T-helper 2 cell treated with Interferon-gamma antibody and Interleukin-4, amounts not matched to agents 5 μg/mL and 100 μg/mL, for 36 hours (primary cell): ENCODE data around the gene LLCFC1.

Experiments
- DNase-seq: peaks from one replicate; pipeline ENCODE4 v3.0.0; 2021; ENCODE audit warnings: low spot score
- H3K27ac Mint-ChIP-seq: one replicate; pipeline ENCODE4 v1.8.0; 2021; ENCODE audit warnings: mild to moderate bottlenecking, mixed read lengths
- H3K27me3 Mint-ChIP-seq: one replicate; pipeline ENCODE4 v1.8.0; 2021; ENCODE audit warnings: low read depth, mixed read lengths
- H3K36me3 Mint-ChIP-seq: one replicate; pipeline ENCODE4 v1.8.0; 2021; ENCODE audit warnings: low read depth, mixed read lengths
- H3K4me1 Mint-ChIP-seq: one replicate; pipeline ENCODE4 v1.8.0; 2021; ENCODE audit warnings: low read depth, mixed read lengths
- H3K4me3 Mint-ChIP-seq: one replicate; pipeline ENCODE4 v1.8.0; 2022; ENCODE audit warnings: mild to moderate bottlenecking, moderate library complexity, mixed read lengths
- H3K9me3 Mint-ChIP-seq: one replicate; pipeline ENCODE4 v1.8.0; 2021; ENCODE audit warnings: mixed read lengths

The LLCFC1 gene

DNA sequence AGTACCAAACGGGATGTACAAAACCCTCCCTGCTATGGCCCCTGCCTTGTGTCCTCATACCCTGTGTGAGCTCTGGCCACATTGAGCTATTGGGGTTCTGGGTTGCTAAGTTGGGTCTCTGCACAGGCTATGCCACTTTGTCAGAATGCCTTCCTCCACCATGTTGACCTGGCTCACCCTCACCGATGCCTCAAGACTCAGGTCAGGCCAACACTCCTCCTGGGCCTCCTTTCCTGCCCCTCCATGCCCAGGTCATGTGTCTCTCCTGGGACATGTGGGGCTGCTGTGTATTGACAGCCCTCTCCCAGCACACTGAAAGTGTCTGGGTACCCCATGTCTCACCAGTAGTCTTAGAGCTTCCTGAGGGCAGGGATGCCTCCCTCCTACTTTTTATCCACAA is 20.4 kb upstream of the LLCFC1 start:
- Mint-ChIP-seq H3K36me3 (no peaks in the 10 kb centered on the region), H3K4me3 (no peak overlapping the region), H3K9me3 (no peaks in the 10 kb centered on the region), H3K27me3 (peaks cover 14% of the 10 kb centered on the region), H3K27ac (no peak overlapping the region), H3K4me1 (no peaks in the 10 kb centered on the region)
- DNase-seq, result no peak

DNA sequence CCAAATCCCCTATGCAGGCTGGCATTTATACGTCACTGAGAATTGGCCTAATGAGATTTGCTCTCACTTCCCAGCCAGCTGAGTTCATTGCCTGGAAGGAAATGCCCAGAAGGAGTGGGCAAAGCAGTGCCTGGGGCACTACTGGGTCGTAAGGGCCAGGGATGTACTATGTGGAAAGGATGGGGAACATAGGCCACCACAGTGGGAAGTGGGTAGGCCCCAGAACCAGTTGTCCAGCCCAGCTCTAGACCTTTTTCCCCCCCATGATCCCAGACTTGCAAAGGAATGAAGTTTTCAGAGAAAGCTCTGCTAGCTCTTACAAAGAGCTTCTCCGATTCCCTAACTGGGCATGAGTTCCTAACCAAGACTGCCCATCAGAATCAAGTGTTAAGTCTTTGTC is 19.6 kb upstream of the LLCFC1 start:
- no peaks in the 10 kb centered on the region for H3K9me3 Mint-ChIP-seq
- no peaks in the 10 kb centered on the region for H3K4me1 Mint-ChIP-seq
- no peaks in the 10 kb centered on the region for H3K36me3 Mint-ChIP-seq
- H3K27me3 Mint-ChIP-seq, result peaks cover 14% of the 10 kb centered on the region
- no peak overlapping the region for H3K4me3 Mint-ChIP-seq
- H3K27ac Mint-ChIP-seq, result no peak overlapping the region
- DNase-seq, result no peak

DNA sequence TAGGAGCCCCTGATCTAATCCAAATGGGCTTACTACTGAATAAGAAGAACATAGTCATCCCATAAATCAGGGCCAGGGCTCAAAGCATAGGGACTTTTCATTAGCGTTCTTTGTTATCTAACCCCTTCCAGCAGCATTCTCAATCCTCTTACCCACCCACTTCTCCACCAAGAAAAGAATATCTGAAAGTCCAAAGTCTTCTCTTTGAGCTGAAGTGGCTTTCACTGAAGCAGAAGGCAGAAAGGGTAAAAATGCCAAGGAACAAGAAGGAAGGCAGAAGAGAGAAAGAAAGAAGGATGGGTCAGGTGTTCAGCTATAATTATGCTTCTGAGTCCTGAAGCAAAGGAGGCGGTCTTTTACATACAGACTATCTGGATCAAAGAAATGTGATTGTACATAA is 15.9 kb upstream of the LLCFC1 start:
- Mint-ChIP-seq H3K27ac (no peak overlapping the region), H3K36me3 (no peaks in the 10 kb centered on the region), H3K4me3 (no peak overlapping the region), H3K27me3 (peaks cover 13% of the 10 kb centered on the region), H3K4me1 (no peaks in the 10 kb centered on the region), H3K9me3 (no peaks in the 10 kb centered on the region)
- DNase-seq, result no peak

DNA sequence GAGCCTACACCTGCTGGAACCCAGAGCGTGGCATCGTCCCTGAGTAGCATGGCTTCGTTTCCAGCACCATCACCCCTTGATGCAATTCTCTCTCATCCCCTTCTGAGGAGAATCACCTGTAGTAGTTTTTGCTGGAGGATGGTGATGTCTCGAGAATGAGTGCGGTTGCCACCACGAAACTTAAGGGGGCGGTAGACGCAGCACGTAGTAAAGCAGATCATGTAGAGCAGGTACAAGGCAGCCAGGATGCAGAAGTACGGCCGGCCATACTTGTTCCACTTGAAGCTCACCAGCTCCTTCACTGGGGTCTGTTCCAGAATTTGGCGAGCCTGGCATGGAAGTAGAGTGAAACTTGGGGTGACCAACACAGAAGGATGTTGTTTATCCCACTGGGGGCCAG is 13.9 kb upstream of the LLCFC1 start:
- peaks cover 8% of the 10 kb centered on the region for H3K27me3 Mint-ChIP-seq
- no peak for DNase-seq
- no peaks in the 10 kb centered on the region for H3K4me1 Mint-ChIP-seq
- H3K4me3 Mint-ChIP-seq, result no peak overlapping the region
- no peak overlapping the region for H3K27ac Mint-ChIP-seq
- H3K9me3 Mint-ChIP-seq, result no peaks in the 10 kb centered on the region
- no peaks in the 10 kb centered on the region for H3K36me3 Mint-ChIP-seq

DNA sequence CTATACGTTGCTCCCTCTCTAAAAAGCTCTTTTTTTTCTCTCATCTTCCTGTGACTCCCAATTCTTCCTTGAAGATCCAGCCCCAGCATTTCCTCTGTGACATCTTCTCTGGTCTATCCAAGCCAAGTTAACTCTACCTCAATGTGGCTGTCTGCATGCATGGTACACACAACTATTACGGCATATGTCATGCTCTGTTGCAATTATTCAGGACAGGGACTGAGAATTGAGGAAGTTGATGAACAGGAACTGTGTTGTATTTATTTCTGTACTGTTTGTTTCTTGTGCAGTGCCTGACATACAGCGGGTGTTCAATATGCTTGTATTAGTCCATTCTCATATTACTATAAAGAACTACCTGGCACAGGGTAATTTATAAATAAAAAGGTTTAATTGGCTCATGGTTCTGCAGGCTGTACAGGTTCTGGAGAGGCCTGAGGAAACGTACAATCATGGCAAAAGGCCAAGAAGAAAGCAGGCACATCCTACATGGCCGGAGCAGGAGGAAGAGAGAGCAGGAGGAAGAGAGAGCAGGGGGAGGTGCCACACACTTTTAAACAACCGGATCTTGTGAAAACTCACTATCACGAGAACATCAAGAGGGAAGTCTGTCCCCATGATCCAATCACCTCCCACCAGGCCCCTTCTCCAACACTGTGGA is 12.1 kb upstream of the LLCFC1 start:
- H3K9me3 Mint-ChIP-seq, result no peaks in the 10 kb centered on the region
- H3K36me3 Mint-ChIP-seq, result no peaks in the 10 kb centered on the region
- H3K4me3 Mint-ChIP-seq, result no peak overlapping the region
- H3K27me3 Mint-ChIP-seq, result peaks cover 8% of the 10 kb centered on the region
- no peak for DNase-seq
- no peak overlapping the region for H3K27ac Mint-ChIP-seq
- no peaks in the 10 kb centered on the region for H3K4me1 Mint-ChIP-seq

DNA sequence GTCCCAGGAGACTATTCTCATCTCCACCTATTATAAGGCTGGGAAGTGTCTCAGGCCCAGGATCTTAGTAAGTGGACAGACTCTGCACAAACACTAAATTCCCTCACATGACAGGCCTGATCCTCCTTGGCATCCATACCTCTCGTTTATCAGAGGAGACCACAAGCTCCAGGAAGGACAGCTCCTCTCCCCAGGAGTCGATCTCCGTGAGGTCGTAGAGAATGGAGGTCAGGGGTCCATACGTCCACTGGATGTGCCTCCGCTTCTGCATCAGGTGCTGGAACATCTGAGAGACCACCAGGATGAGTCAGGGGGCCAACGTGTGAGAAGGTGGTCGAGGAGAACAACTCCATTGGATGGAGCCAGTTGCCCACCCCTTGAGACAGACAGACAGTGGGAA is 11.3 kb upstream of the LLCFC1 start:
- Mint-ChIP-seq H3K9me3 (no peaks in the 10 kb centered on the region), H3K4me1 (no peaks in the 10 kb centered on the region), H3K4me3 (no peak overlapping the region), H3K27me3 (peaks cover 8% of the 10 kb centered on the region), H3K36me3 (no peaks in the 10 kb centered on the region), H3K27ac (no peak overlapping the region)
- DNase-seq, result no peak

DNA sequence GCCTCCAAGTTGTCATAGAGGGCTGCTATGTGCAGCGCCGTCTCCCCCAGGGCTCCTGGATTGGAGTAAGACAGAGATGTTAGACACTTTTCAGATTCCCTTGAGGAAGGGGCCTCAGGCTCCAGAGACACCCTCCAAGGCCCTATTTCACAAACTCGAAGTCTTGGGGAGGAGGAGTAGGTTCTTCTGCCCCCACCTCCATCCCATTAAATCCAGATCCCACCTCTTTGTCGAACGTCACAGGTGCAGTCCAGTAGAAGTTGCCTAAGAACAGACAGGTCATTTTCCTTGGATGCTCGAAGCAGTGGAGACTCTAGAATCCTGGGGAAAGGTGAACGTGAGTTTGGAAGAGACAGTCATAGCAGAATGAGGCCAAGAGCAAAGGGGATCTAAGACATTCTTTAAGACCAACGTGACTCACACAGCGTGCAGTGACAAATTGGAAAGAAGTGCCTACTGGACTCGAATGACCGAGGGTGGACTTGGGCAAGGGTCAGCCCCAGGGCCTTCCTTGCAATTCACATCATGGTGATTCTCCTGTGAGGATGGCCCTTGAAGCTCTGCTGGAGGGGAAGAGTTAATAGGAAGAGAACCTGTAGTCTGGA is 9.1 kb upstream of the LLCFC1 start:
- H3K4me3 Mint-ChIP-seq, result no peak overlapping the region
- no peaks in the 10 kb centered on the region for H3K9me3 Mint-ChIP-seq
- DNase-seq, result no peak
- peaks cover 3% of the 10 kb centered on the region for H3K27me3 Mint-ChIP-seq
- H3K27ac Mint-ChIP-seq, result no peak overlapping the region
- H3K4me1 Mint-ChIP-seq, result no peaks in the 10 kb centered on the region
- H3K36me3 Mint-ChIP-seq, result no peaks in the 10 kb centered on the region

GRCh38 chr7:142932386-142933091 is 6.7 kb upstream of the LLCFC1 start:
- Mint-ChIP-seq H3K4me1 (no peaks in the 10 kb centered on the region), H3K9me3 (no peaks in the 10 kb centered on the region), H3K36me3 (no peaks in the 10 kb centered on the region), H3K27ac (no peak overlapping the region), H3K27me3 (no peaks in the 10 kb centered on the region), H3K4me3 (no peak overlapping the region)
- DNase-seq, result no peak

DNA sequence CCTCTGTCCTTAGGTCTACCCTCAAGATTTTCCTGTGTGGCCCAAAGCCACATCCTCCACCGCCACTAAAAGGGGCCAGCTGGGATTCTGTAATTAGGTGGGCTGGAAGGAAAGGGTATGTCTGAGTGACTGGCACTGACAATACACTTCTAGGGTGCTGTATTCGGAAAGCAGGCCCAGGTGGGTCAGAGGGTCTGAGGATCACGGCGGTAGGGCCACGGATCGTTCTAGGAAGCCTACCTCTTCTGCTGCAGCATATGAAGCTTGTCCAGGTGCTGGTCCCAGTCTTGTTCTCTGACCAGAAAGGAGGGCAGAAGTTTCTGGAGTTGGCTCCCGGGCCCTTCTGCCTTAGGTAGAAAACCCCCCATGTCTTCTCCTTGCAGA is 6.2 kb upstream of the LLCFC1 start:
- Mint-ChIP-seq H3K27me3 (no peaks in the 10 kb centered on the region), H3K4me3 (no peak overlapping the region), H3K4me1 (no peaks in the 10 kb centered on the region), H3K36me3 (no peaks in the 10 kb centered on the region), H3K9me3 (no peaks in the 10 kb centered on the region), H3K27ac (no peak overlapping the region)
- no peak for DNase-seq

DNA sequence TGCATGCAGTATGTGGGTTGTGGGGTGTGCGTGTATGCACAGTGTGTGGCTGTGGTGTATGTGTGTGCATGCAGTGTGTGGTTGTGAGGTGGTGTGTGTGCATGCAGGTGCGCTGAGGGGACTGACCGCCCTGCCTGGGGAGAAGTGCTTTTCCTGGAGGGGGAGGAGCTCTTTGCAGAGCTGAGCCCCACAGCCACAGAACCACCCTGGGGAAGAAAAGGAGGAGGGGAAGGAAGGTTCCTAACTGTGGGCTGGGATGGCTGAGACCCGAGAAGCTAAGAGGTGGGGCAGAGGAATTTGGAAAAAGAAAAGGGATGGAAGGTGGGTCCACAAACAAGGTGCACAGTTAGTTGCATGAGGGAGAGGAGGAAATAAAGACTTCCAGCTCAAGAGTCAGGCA is 5.7 kb upstream of the LLCFC1 start, which contains the start of gene TRPV5:
TRPV5 (minus strand) TSS at position 123 of the 400 bp plus-strand sequence. CDS start 287 bp downstream, outside the sequence.
- Mint-ChIP-seq H3K27me3 (no peaks in the 10 kb centered on the region), H3K9me3 (no peaks in the 10 kb centered on the region), H3K27ac (no peak within 1 kb of the TSS), H3K4me3 (no peak within 1 kb of the TSS), H3K4me1 (no peaks in the 10 kb centered on the region), H3K36me3 (no peaks in the 10 kb centered on the region)
- DNase-seq, result no peak

GRCh38 chr7:142934056-142934455 is 5.2 kb upstream of the LLCFC1 start:
- no peaks in the 10 kb centered on the region for H3K27me3 Mint-ChIP-seq
- no peaks in the 10 kb centered on the region for H3K4me1 Mint-ChIP-seq
- H3K4me3 Mint-ChIP-seq, result no peak overlapping the region

DNA sequence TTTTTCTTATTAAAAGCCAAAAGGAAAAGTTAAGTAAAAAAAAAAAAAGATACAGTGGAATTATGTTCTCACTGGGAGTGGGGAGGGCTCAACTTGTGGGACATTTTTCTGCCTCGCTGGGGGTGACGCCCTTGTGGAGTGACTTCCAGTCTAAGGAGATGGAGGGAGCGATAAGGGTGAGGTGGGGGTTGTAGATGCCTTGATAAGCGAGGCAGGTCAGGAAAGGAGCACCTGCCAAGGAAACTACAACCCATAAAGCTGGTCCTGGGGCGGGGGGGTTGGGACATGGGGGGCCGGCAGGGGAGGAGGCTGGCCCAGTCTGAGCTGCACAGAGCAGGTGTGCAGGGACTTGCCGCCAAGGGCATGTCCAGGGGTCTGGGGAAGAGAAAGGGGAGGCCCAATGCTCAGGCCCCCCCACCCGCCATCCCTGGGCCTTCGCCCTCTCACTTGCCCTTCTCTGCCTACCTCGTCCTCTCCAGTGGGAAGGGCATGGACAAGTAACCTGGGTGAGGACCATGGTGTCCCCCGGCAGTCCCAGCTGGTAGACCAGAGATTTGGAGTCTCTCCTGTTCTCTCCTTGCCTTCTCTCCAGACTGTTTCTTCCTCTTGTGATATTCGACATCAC is 3.2 kb upstream of the LLCFC1 start:
- no peaks in the 10 kb centered on the region for H3K9me3 Mint-ChIP-seq
- H3K27ac Mint-ChIP-seq, result no peak overlapping the region
- H3K4me3 Mint-ChIP-seq, result no peak overlapping the region
- DNase-seq, result no peak
- H3K36me3 Mint-ChIP-seq, result no peaks in the 10 kb centered on the region
- no peaks in the 10 kb centered on the region for H3K4me1 Mint-ChIP-seq
- H3K27me3 Mint-ChIP-seq, result no peaks in the 10 kb centered on the region

More at GRCh38 chr7:142934056-142934455, 5.2 kb upstream of the LLCFC1 start:
- Mint-ChIP-seq H3K9me3 (no peaks in the 10 kb centered on the region), H3K36me3 (no peaks in the 10 kb centered on the region), H3K27ac (no peak overlapping the region)
- no peak for DNase-seq

DNA sequence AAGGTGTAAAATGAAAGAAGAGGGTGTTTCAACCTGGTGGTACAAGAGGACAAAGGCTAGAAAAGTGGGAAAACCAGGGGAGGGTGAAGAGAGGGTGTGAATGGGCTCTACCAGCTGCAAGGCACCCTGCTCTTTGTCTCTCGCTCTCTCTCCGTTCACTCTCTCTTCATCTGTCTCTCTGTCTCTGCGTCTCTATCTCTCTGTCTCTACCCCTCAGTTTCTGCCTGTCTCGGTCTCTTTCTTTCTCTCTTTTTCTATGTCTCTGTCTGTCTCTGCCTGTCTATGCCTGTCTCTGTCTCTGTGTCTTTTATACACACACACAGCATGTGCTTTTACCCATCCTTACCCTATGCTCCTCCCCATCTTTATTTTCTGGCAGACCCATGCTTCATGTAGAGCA is 673 bp upstream of the LLCFC1 start:
- no peak overlapping the region for H3K4me3 Mint-ChIP-seq
- no peaks in the 10 kb centered on the region for H3K9me3 Mint-ChIP-seq
- H3K36me3 Mint-ChIP-seq, result no peaks in the 10 kb centered on the region
- H3K27me3 Mint-ChIP-seq, result no peaks in the 10 kb centered on the region
- no peak overlapping the region for H3K27ac Mint-ChIP-seq
- DNase-seq, result no peak
- H3K4me1 Mint-ChIP-seq, result no peaks in the 10 kb centered on the region

- H3K9me3 Mint-ChIP-seq, result no peaks in the 10 kb centered on the region
- no peaks in the 10 kb centered on the region for H3K4me1 Mint-ChIP-seq
- H3K4me3 Mint-ChIP-seq, result no peak overlapping the region
- no peaks in the 10 kb centered on the region for H3K36me3 Mint-ChIP-seq
- no peak for DNase-seq
- H3K27me3 Mint-ChIP-seq, result no peaks in the 10 kb centered on the region
- H3K27ac Mint-ChIP-seq, result no peak overlapping the region
Observed at GRCh38 chr7:142940966-142941535, 1.8 kb downstream of the LLCFC1 start.
